KG1 (cell line): ENCODE results near the gene RD3L.

Experiments used
- DNase-seq: peaks from one replicate; lab custom pipeline; 2025; lab: John Stamatoyannopoulos, UW

Gene RD3L

DNA sequence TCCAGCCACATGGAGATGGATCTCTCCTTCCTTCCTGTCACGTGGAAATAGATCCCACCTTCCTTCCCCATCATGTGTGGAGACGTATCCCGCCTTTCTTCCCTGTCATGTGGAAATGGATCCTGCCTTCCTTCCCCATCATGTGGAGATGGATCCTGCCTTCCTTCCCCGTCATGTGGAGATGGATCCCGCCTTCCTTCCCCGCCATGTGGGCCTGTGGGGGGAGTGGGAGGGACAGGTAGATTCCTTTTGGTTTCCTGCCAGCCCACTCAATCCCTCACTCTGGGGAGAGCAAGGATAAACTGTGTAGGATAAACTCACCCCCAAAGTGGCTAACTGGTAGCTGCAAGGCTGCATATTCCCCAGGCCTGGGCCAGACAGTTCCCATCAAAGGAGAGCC, 45.8 kb downstream of the RD3L start:
- no peak for DNase-seq

DNA sequence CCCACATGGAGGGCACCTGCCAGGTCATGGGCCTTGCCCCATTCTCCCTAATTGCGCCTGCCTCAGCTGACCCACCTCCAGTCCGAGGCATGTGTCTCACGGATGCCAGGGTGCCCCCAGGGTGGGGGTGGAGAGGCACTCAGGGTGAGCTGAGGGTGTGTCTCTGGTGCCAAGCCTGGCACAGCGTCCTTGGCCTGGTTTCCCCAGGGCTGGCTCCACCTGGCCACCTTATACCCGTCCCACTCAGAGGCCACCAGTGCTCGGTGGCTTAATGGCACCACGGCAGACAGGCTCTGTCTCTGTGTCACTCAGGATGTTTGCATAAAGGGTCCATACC, 47.6 kb downstream of the RD3L start:
- no peak for DNase-seq

DNA sequence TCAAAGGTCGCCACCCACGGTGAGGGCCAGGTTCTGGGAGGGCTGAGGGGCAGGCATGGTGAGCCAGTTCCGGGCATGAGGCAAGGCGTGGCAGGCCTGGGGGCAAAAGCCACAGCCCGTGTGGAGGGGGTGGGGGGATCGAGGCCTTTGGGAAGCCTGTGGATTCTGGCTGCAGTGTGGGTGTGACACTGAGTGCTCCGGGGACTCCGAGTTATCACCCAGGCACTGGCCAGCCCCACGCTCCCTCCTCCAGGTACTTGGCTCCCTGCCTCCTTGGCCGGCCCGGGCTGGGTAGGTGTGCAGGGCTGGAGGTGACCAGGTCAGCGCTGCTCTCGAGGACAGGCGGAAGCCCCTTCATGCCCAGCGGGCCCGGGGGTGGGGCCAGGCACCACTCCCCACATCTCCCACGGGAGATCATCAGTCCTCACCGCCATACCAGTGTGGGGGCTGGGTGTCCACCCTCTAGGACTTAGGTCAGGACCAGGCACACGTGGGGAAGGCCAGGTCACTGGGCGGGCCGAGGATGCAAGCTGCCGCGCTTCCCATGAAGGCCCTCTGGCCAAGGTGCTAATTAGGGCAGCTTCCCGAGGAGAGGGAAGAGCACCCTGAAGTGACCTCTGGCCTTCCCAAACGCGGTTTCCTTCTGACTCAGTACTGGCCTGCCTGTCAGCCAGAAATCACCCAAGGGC, 48.2 kb downstream of the RD3L start:
- no peak for DNase-seq

DNA sequence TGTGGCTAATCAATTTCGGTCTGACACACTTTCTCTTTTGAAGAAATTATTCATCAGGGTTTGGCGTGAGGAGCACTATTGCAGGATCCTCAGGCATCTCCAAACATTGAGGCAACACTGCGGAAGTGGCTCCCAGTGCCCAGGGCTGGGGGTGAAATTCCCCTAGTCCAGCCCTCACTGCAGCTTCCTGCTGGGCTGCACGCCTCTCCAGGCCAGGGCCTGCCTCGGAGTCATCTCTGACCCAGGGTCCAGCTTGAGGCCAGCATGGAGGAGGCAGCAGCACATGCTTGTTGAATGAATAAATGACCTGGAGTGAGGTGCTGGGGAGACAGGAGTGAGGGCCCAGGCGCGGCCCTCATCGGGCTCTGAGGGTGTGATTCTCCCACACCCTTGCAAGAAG, 50.1 kb downstream of the RD3L start:
- no peak for DNase-seq

DNA sequence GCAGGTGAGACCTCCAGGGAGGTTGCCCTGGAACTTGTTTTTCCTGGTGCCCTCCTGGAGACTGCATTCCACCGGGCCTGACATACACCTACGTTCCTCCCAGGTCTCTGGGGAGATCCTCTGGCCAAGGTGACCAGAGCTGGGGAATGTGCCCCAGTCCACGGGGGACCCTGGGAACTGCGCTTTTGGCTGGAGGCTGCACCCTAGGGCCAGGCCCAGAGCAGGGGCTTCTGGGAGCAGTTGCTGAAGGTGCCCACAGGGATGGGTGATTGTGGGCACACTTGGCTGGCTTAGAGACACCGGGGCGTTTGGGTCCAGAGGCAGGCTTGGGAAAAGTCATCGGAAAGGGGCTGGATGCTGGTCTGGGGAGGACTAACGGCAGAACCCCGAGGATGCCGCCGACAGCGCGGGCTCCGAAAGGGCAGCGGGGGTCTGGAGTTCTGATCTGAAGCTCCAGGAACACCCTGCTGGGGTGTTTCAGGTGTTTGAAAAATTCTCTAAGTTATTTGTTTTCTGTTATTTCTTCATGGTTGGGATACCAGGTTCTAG, 50.6 kb downstream of the RD3L start:
- no peak for DNase-seq

DNA sequence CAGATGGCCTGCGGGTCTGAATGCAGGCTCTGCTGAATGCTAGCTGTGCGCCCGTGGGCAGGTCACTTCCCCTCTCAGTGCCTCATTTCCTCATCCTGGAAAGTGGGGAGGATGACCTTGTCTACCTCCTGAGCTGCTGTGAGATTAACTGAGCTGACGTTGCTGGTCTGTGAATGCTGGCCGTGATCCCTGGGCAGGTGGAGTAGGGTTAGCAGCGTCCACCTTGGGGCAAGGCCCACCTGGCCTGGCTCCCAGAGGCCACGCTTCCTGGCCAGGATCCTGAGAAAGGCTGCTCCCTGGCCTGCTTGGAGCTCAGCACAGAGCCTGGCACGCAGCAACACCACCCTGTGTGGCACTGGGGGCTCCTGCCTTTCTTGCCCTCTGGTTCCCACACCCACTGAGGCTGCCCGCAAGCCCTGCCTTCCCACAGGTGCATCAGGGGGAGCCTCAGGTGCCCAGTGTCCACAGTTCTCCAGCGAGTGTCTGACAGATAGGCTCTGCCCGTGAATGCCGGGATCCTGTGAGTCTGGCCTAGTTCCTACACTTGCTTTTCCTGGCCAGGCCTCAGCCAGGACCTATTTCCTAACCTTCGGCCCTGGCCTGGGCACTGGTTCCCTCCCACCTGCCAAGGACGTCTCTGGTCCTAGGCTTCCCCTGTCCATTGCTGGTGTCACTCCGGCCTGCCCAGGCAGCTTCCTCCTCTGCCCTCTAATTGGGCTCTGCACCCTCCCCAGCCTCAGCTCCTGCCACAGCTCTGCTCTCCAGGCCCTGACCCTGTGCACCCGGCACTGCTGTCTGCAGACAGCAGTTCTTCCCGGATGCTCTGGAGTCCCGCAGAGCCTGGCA, 51.3 kb downstream of the RD3L start:
- DNase-seq: no peak
